WTC11 (cell line): ENCODE data around the gene RPUSD2. TPM values are rescaled to one million over a fixed set of nuclear protein-coding genes. Genes with fewer than 3 reads are reported as not detected.

Source experiments
- ATAC-seq: fragments of 200-7000 bp; cut with Tn5 transposase; 2 replicates; pipeline ENCODE4 v1.10.0; 2021; ENCODE audit warnings: mild to moderate bottlenecking, moderate library complexity
- CTCF ChIA-PET: fragments of 300-600 bp; sonication (Branson Sonifier 250); formaldehyde crosslinking; loops from one replicate; lab custom pipeline; 2021; ENCODE audit warnings: antibody characterized with exemption; lab: Charles Lee
- POLR2A ChIA-PET: fragments of 350-600 bp; sonication (Branson Sonifier 250); formaldehyde crosslinking; loops from one replicate; lab custom pipeline; 2021; ENCODE audit warnings: antibody characterized with exemption; lab: Charles Lee
- DNase-seq: peaks from one replicate; pipeline ENCODE4 v3.0.0; 2021; ENCODE audit warnings: low spot score
- H3K27ac Mint-ChIP-seq: 2 replicates; pipeline ENCODE4 v1.8.0; 2021; ENCODE audit warnings: mixed read lengths
- H3K27me3 Mint-ChIP-seq: 2 replicates; pipeline ENCODE4 v1.8.0; 2021; ENCODE audit warnings: low read depth, mild to moderate bottlenecking, moderate library complexity, mixed read lengths
- H3K36me3 Mint-ChIP-seq: 2 replicates; pipeline ENCODE4 v1.8.0; 2021; ENCODE audit warnings: mixed read lengths
- H3K4me1 Mint-ChIP-seq: 2 replicates; pipeline ENCODE4 v1.8.0; 2022; ENCODE audit warnings: mixed read lengths
- H3K4me3 Mint-ChIP-seq: 2 replicates; pipeline ENCODE4 v1.8.0; 2021; ENCODE audit warnings: mild to moderate bottlenecking, moderate library complexity, mixed read lengths
- H3K9me3 Mint-ChIP-seq: 2 replicates; pipeline ENCODE4 v1.8.0; 2021; ENCODE audit warnings: mixed read lengths
- CBFB ChIP-seq: sonication (generic); formaldehyde crosslinking; IDR thresholded peaks from 2 replicates; pipeline ENCODE4 v1.8.1; 2022; ENCODE audit warnings: mild to moderate bottlenecking, low read depth, missing genetic modification reagents
- ETV6 ChIP-seq: sonication (generic); formaldehyde crosslinking; IDR thresholded peaks from 2 replicates; pipeline ENCODE4 v1.8.1; 2022; ENCODE audit warnings: mild to moderate bottlenecking, missing genetic modification reagents
- NFYB ChIP-seq: sonication (generic); formaldehyde crosslinking; conservative IDR thresholded peaks from 2 replicates; pipeline ENCODE4 v1.8.0; 2022; ENCODE audit warnings: low read depth, missing genetic modification reagents
- OVOL2 ChIP-seq: fragments of 250-450 bp; sonication (Bioruptor Pico); IDR thresholded peaks from 2 replicates; pipeline ENCODE4 v1.9.0; 2021; ENCODE audit warnings: mild to moderate bottlenecking, borderline replicate concordance
- RELA ChIP-seq: sonication (generic); formaldehyde crosslinking; IDR thresholded peaks from 2 replicates; pipeline ENCODE4 v1.8.1; 2022; ENCODE audit warnings: missing genetic modification reagents, mild to moderate bottlenecking, borderline replicate concordance
- SMAD3 ChIP-seq: sonication (generic); formaldehyde crosslinking; IDR thresholded peaks from 2 replicates; pipeline ENCODE4 v1.8.0; 2022; ENCODE audit warnings: missing genetic modification reagents, mild to moderate bottlenecking, borderline replicate concordance
- SOX15 ChIP-seq: fragments of 250-450 bp; sonication (Bioruptor Pico); IDR thresholded peaks from 2 replicates; pipeline ENCODE4 v1.9.0; 2021; ENCODE audit warnings: mild to moderate bottlenecking
- SP1 ChIP-seq: sonication (generic); formaldehyde crosslinking; conservative IDR thresholded peaks from 2 replicates; pipeline ENCODE4 v1.8.1; 2022; ENCODE audit warnings: missing genetic modification reagents
- USF2 ChIP-seq: sonication (generic); formaldehyde crosslinking; IDR thresholded peaks from 2 replicates; pipeline ENCODE4 v1.8.1; 2023; ENCODE audit warnings: mild to moderate bottlenecking, missing genetic modification reagents, moderate library complexity
- ZNF121 ChIP-seq: sonication (generic); formaldehyde crosslinking; IDR thresholded peaks from 2 replicates; pipeline ENCODE4 v1.8.0; 2023; ENCODE audit warnings: missing genetic modification reagents
- ZNF281 ChIP-seq: sonication (generic); formaldehyde crosslinking; IDR thresholded peaks from 2 replicates; pipeline ENCODE4 v1.8.0; 2023; ENCODE audit warnings: mild to moderate bottlenecking, missing genetic modification reagents
- ZNF317 ChIP-seq: sonication (generic); formaldehyde crosslinking; IDR thresholded peaks from 2 replicates; pipeline ENCODE4 v1.8.1; 2023; ENCODE audit warnings: low read depth, mild to moderate bottlenecking, moderate library complexity, missing genetic modification reagents, borderline replicate concordance
- ZNF671 ChIP-seq: fragments of 250-450 bp; sonication (Bioruptor Pico); IDR thresholded peaks from 2 replicates; pipeline ENCODE4 v1.8.0; 2021; ENCODE audit warnings: mild to moderate bottlenecking
- ZSCAN18 ChIP-seq: fragments of 250-450 bp; sonication (Bioruptor Pico); IDR thresholded peaks from 2 replicates; pipeline ENCODE4 v2.1.2; 2022; ENCODE audit warnings: mild to moderate bottlenecking, moderate library complexity
- total RNA-seq: library from RNA; stranded (reverse); gene quantifications from 3 replicates; pipeline ENCODE4 v1.2.3, GENCODE V29; 2021
- TF ChIP-seq, protein P1 (sequence below): sonication (generic); formaldehyde crosslinking; IDR thresholded peaks from 2 replicates; pipeline ENCODE4 v1.8.0; 2022; ENCODE audit warnings: mild to moderate bottlenecking, missing genetic modification reagents
- TF ChIP-seq, protein P2 (sequence below): sonication (generic); formaldehyde crosslinking; IDR thresholded peaks from 2 replicates; pipeline ENCODE4 v1.8.0; 2022; ENCODE audit warnings: mild to moderate bottlenecking, missing genetic modification reagents

RPUSD2 gene
- total RNA-seq, 1 experiment from 2014 or later = 30.8 TPM

DNA sequence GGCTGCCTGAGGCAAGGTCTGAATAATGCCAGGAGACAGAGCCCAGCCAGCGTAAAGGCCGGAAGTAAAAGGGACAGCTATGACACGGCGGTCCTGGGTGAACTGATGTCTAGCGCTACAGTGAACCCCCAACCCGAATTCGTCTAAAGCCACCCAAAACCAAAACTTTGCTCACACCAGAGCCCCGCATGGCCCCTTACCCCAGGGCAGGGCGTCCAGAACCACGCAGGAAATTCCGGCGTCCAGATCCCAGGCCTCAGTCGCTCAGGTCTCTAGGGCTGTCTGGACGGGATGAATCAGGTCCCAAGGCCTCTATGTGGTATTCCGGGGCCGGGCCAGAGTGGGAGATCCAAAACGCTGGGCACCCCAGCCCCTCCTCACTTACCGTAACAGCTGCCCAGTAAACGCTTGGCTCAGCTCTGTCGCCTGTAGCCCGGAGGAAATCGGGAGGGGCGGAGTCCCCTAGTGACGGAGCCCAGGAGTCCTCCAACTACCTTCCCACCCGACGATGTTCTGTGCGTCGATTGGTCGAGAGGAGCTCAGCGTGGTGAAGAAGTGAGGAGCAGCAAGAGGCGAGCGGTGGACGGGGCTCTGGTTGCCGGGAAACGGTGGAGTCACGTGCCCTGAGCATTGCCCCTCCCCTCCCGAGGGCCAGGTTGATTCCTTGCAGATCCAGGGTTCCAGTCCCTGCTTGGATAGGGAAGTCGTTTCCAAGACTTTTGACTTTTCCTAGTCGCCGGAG, 4.3 kb upstream of the RPUSD2 start, which contains the start of gene CCDC32:
Gene CCDC32, minus strand, starts transcription at position 452 of the 742 bp plus-strand sequence. CDS start 2,027 bp downstream, outside the sequence.
- ATAC-seq = peak; percentile 98
- H3K4me3 Mint-ChIP-seq = peak within 1 kb of the TSS; percentile 89
- H3K27me3 Mint-ChIP-seq = no peaks in the 10 kb centered on the region
- H3K27ac Mint-ChIP-seq = peak within 1 kb of the TSS; percentile 92
- H3K36me3 Mint-ChIP-seq = no peaks in the 10 kb centered on the region
- POLR2A ChIA-PET = interaction anchor here (0.5 to 1.1 kb wide), 6 partner anchors 10 to 764 kb away, joined by 3 to 5 read pairs (median 3); no protein-coding TSS in a partner anchor
- TF ChIP-seq ZNF121 (CRISPR knock-in tag) (peak; percentile 41; the same call in 1 of the 2 replicates), USF2 (CRISPR knock-in tag) (peak; percentile 99), CBFB (CRISPR knock-in tag) (no peak), ZNF317 (CRISPR knock-in tag) (no peak), NFYB (peak; percentile 54; the same call in 1 of the 2 replicates), ZSCAN18 (CRISPR knock-in tag) (no peak), ZNF671 (no peak), SOX15 (CRISPR knock-in tag) (no peak), ETV6 (CRISPR knock-in tag) (peak; percentile 62; the same call in 1 of the 2 replicates), RELA (CRISPR knock-in tag) (no peak), SP1 (CRISPR knock-in tag) (0 out of 2 replicates have a peak, but pooled peaks have one; percentile 34), SMAD3 (CRISPR knock-in tag) (peak; percentile 44; the same call in 1 of the 2 replicates), OVOL2 (CRISPR knock-in tag) (no peak)
- TF ChIP-seq, protein P1, sequence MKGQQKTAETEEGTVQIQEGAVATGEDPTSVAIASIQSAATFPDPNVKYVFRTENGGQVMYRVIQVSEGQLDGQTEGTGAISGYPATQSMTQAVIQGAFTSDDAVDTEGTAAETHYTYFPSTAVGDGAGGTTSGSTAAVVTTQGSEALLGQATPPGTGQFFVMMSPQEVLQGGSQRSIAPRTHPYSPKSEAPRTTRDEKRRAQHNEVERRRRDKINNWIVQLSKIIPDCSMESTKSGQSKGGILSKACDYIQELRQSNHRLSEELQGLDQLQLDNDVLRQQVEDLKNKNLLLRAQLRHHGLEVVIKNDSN (CRISPR knock-in tag) = peak; percentile 98
- TF ChIP-seq, protein P2, sequence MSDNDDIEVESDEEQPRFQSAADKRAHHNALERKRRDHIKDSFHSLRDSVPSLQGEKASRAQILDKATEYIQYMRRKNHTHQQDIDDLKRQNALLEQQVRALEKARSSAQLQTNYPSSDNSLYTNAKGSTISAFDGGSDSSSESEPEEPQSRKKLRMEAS (CRISPR knock-in tag) = peak; percentile 85
- TF ChIP-seq, all 79 proteins: peak for 8
- Mint-ChIP-seq H3K9me3 (no peaks in the 10 kb centered on the region), H3K4me1 (peaks cover 23% of the 10 kb centered on the region)
- CTCF ChIA-PET = interaction anchor here (0.5 to 1.9 kb wide), 20 partner anchors 8 to 578 kb away, joined by 3 to 15 read pairs (median 4); partner anchors contain the start of gene VPS18
- DNase-seq = peak; percentile 97

DNA sequence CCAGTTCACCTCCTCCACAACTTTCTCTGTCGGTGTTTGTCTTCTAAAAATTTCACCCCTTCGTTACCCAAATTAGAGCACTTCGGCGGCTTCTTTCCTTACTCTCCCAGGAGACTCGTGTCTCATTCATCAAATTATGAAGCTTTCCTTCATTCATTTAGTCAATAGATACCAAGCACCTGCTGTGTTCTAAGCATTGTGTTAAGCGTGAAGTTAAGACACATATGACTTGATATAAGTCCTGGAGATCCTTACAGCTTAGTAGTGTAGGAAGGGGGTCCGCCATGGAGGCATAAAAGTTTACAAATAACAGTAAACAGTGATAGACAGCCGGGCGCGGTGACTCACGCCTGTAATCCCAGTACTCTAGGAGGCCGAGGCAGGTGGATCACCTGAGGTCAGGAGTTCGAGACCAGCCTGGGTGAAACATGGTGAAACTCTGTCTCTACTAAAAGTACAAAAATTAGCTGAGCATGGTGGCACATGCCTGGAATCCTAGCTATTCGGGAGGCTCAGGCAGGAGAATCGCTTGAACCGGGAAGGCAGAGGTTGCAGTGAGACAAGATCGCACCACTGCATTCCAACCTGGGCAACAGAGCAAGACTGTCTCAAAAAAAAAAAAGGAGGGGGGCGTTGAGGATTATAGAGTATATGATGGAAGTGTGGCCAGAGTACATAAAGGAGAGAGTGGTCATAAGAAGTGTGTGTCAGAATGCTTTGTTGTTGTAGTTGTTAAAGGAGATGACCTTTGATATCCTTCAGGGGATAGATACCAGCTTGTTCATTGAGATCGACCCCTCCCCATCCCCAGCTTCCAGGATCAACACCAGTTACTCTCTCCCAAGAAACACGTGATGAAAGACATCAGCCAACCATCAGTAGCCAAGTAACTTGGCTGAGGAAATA, 3.5 kb upstream of the RPUSD2 start:
- H3K9me3 Mint-ChIP-seq = no peaks in the 10 kb centered on the region
- ChIA-PET CTCF (interaction anchor here (0.5 to 1.9 kb wide), 21 partner anchors 9 to 578 kb away, joined by 3 to 15 read pairs (median 4); partner anchors contain the start of gene VPS18), POLR2A (interaction anchor here (0.6 to 1.1 kb wide), 6 partner anchors 11 to 763 kb away, joined by 3 to 6 read pairs (median 4); no protein-coding TSS in a partner anchor)
- peaks cover 29% of the 10 kb centered on the region for H3K4me1 Mint-ChIP-seq
- TF ChIP-seq SMAD3 (CRISPR knock-in tag) = 0 out of 2 replicates have a peak, but pooled peaks have one; percentile 1
- no peak for TF ChIP-seq ZNF281
- H3K27ac Mint-ChIP-seq = peak overlapping the region; percentile 92
- H3K27me3 Mint-ChIP-seq = no peaks in the 10 kb centered on the region
- H3K36me3 Mint-ChIP-seq = no peaks in the 10 kb centered on the region
- peak overlapping the region; percentile 89 for H3K4me3 Mint-ChIP-seq
- DNase-seq (no peak), ATAC-seq (no peak)
